Posterior cingulate gyrus (tissue), 11 donors: ENCODE data around the gene CLDN15.

Source experiments
- DNase-seq, 10 donors: peaks; one replicate each; pipeline versions ENCODE4 v3.0.0 to v3.0.0-alpha.2; 2020 to 2021; ENCODE audit warnings: mixed read lengths in 3 of 10
- intact Hi-C: fragments of 100-400 bp; cut with DNase I; formaldehyde crosslinking; loops from one replicate; pipeline ENCODE4 v1.15.1; 2023

CLDN15 gene

GRCh38 chr7:101245147-101245668 is 7.6 kb upstream of the CLDN15 start:
- no peak for DNase-seq
- intact Hi-C loops = loop anchor here (2.0 kb wide), 1 partner anchor 28 kb away; the partner anchor contains the start of gene PLOD3

- intact Hi-C loops = loop anchor here (2.0 kb wide), 1 partner anchor 28 kb away; the partner anchor contains the start of gene PLOD3
- DNase-seq = peak; percentile 89 to 99 (median 94)
These were observed 7.0 kb upstream of the CLDN15 start, which contains the start of gene FIS1 for GRCh38 chr7:101244375-101245146. TSS of gene FIS1 (minus strand) at chr7:101245081. CDS start at chr7:101245004, 77 bp downstream.

- intact Hi-C loops = loop anchor here (2.0 kb wide), 1 partner anchor 27 kb away; the partner anchor contains the start of gene PLOD3
These were observed 6.2 kb upstream of the CLDN15 start for GRCh38 chr7:101243646-101244374.

GRCh38 chr7:101241443-101242349 is 4.1 kb upstream of the CLDN15 start:
- intact Hi-C loops = no loop called here
- no peak for DNase-seq

More at GRCh38 chr7:101243646-101244374, 6.2 kb upstream of the CLDN15 start:
- peak in 5 of 10 donors; percentile 8 to 97 (median 22) for DNase-seq

GRCh38 chr7:101241015-101241363 is 3.4 kb upstream of the CLDN15 start:
- intact Hi-C loops = no loop called here
- no peak for DNase-seq

GRCh38 chr7:101240226-101241014 is 2.8 kb upstream of the CLDN15 start:
- no peak for DNase-seq
- intact Hi-C loops = no loop called here

- no peak for DNase-seq
- intact Hi-C loops = loop anchor here (10.0 kb wide), 1 partner anchor 45 kb away; no protein-coding TSS in a partner anchor
These were observed 2.3 kb upstream of the CLDN15 start for GRCh38 chr7:101239951-101240220.

- intact Hi-C loops = loop anchor here (10.0 kb wide), 1 partner anchor 45 kb away; no protein-coding TSS in a partner anchor
- DNase-seq = peak in 1 of 10 donors; percentile 70
These were observed 1.8 kb upstream of the CLDN15 start for GRCh38 chr7:101239191-101239950.

GRCh38 chr7:101238226-101239182 is 902 bp upstream of the CLDN15 start:
- intact Hi-C loops = loop anchor here (10.0 kb wide), 1 partner anchor 46 kb away; no protein-coding TSS in a partner anchor
- no peak for DNase-seq

- intact Hi-C loops = loop anchor here (10.0 kb wide), 1 partner anchor 48 kb away; no protein-coding TSS in a partner anchor
- DNase-seq = no peak
These were observed 1.2 kb downstream of the CLDN15 start for GRCh38 chr7:101236292-101236835.

- no peak for DNase-seq
- intact Hi-C loops = loop anchor here (10.0 kb wide), 1 partner anchor 49 kb away; no protein-coding TSS in a partner anchor
These were observed 2.1 kb downstream of the CLDN15 start for GRCh38 chr7:101235522-101235921.

- intact Hi-C loops = loop anchor here (10.0 kb wide), 1 partner anchor 50 kb away; no protein-coding TSS in a partner anchor
- no peak for DNase-seq
These were observed 2.6 kb downstream of the CLDN15 start for GRCh38 chr7:101235050-101235449.

GRCh38 chr7:101234636-101235035 is 3.0 kb downstream of the CLDN15 start:
- DNase-seq = no peak
- intact Hi-C loops = loop anchor here (10.0 kb wide), 1 partner anchor 50 kb away; no protein-coding TSS in a partner anchor

GRCh38 chr7:101233907-101234547 is 3.6 kb downstream of the CLDN15 start:
- DNase-seq = no peak
- intact Hi-C loops = loop anchor here (10.0 kb wide), 1 partner anchor 51 kb away; no protein-coding TSS in a partner anchor

GRCh38 chr7:101232141-101232850 is 5.3 kb downstream of the CLDN15 start:
- intact Hi-C loops = loop anchor here (10.0 kb wide), 1 partner anchor 53 kb away; no protein-coding TSS in a partner anchor
- peak in 3 of 10 donors; percentile 32 to 87 (median 86) for DNase-seq
